HG02885 (cell line): ENCODE measurements around the gene GNB1.

Experiments used
- ATAC-seq: cut with Tn5 transposase; IDR thresholded peaks from one replicate; pipeline ENCODE4 v1.9.1; 2021; ENCODE audit warnings: mild to moderate bottlenecking; ENCODE audit not compliant: unreplicated experiment, poor library complexity

Gene GNB1

DNA sequence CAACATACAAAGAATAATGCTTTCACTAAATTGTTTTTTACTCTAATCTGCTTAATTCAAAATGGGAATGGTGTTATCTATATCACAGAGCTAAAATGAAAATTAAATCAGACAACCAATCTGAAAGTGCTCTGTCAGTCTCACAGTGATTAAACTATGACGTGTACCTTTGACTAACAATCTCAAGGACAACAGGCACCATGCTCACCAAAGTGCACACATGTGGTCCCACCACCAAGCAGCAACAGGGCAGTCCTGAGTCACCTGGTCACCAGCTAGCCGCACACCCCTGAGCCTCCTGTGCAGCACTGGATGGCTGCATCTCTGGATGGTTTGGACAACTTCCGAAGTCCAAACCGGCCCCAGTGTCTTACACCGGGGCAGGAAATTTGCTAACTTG, 58.1 kb downstream of the GNB1 start:
- ATAC-seq, result no peak

GRCh38 chr1:1832166-1832565, 58.7 kb downstream of the GNB1 start:
- ATAC-seq, result no peak

DNA sequence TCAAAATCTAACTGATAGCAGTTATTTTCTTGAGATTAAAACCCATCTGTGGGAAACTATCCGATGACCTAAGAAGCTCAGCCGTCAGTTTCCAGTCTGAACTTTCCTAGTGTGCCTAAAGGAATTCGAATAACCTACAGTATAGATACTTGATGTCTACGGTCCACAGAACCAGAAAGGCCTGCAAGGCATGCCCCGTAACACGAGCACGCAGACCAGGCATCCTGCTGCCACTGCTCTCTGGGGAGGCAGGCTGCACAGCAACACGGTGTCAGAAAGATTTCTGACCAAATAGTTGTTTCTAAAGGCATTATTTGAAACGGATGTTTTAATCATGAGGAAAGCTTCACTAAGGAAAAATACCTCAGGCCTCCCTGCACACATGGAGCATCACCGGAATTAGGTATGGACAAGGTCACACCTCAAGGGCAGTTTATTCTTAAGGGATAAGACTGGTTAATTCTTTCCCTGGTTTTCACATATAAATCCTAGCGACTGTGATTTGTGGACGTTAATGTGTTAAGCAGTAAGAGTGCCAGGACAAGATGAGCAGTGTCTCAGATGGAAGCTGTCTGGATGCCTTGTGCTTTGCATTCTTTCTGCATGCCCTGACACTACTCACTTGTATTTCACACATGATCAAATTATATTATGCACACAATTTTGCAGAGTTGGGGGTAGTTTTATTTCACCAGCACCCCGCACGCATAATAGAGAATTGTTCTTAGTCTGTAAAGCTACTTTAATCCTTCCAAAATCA, 63.6 kb downstream of the GNB1 start:
- ATAC-seq, result no peak

DNA sequence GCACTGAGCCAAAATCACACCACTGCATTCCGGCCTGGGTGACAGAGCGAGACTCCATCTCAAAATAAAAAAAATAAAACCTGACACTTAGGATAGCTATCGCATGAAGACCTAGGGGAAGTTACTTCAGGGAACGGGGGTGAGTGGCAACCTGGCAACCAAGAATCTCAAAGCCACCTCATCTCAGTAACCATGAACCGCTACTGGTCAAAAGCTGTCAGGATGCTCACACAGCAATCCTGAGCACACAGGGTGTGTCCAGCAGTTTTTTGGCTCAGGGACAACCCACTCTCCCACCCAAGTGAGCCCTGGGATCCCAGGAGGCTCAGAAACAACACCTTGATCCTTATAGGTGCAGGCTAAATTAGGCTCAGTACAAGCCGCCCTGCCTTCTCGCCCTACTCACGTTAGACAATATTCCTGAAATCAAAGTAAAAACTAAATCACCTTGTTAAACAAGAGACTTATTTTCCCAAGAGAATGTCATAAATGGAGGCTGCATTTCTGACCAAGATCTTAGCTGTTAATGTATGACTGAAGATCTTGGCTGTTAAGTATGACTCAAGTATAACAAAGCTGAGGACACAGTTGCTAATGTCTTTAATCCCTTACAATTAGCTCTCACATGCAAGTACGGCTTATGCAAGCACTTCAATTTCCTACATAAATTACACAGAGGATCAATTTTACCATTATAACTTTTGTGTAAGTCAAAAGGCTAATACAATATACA, 64.4 kb downstream of the GNB1 start:
- no peak for ATAC-seq

DNA sequence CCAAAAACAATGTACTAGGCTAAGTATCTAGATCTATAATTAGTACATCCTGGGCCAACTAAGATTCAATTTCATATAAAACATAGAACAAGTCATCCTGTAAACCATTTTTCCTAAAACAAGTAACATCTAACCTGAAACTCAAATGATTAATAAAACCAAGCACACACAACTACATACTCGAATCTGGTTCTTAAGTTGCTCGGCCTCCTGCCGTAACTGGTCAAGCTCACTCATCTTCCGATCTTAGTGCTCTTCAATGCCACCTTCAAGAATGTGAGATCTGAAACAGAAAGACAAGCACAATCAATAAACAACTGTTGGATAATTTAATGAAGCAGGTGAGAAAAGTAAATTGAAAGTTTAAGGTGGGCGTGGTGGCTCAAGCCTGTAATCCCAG, 65.7 kb downstream of the GNB1 start:
- ATAC-seq, result no peak

GRCh38 chr1:1819762-1820161, 71.1 kb downstream of the GNB1 start:
- no peak for ATAC-seq

DNA sequence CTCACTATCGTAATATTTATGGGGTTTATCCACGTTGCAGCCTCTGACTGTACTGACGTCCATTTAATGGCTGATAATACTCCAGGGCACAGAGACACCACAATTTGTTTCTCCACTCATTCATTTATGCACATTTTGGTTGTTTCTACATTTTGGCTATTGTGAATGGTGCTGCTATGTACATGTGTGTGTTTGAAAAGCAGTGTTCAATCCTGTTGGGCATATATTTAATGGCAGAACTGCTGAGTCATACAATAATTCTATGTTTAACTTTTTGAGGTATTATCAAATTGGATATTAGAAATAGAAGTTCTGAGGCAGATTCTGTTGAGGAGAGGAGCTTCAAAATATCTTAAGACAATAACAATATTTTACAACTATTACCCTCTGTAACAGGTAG, 73.7 kb downstream of the GNB1 start:
- ATAC-seq, result no peak

DNA sequence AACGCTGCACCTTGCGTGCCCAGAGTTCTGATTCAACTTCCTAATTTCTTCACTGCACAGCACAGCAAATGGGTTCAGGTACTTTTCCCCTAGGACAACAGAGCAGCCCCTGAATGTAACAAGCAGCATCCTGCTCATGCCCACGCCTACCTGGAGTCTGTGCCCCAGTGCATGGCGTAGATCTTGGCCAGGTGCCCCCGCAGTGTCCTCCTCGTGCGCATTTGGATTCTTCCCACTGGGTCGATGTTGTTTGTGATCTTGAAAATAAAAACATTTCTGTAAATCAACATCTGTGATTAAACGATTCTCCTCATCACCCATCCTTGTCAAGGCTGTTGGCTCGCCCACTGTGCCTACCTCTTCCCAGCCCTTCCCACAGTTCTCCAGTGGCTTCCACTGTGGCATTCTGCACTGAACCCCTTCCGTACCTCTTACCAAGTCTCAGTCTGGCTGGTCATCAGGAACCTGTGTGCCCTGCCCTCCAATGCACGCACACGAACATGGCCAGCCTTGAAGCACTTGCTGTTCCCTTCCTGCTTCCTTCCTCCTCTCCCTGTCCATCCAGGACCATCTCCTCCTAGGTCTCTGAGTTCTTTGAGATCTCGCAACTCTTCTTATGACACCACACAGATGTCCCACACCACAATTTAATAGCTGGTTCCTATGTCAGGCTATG, 75.1 kb downstream of the GNB1 start:
- no peak for ATAC-seq

GRCh38 chr1:1809489-1809888, 81.4 kb downstream of the GNB1 start:
- ATAC-seq, result no peak

DNA sequence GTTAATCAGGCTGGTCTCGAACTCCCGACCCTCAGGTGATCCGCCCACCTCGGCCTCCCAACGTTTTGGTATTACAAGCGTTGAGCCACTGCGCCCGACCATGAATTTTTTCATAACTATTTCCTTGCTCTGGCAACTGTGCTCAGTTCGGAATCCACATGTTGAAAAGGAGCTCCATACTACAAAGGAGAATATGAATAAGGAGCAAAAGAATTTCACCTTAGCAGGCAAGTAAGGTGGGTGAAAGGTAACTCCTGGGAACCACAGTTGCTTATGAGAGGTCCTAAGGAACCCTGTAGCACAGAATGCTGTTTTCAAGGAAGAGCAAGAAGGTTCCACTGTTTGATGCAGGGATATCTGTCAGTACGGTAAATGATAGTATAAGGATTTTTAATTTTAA, 82.7 kb downstream of the GNB1 start:
- ATAC-seq, result no peak

DNA sequence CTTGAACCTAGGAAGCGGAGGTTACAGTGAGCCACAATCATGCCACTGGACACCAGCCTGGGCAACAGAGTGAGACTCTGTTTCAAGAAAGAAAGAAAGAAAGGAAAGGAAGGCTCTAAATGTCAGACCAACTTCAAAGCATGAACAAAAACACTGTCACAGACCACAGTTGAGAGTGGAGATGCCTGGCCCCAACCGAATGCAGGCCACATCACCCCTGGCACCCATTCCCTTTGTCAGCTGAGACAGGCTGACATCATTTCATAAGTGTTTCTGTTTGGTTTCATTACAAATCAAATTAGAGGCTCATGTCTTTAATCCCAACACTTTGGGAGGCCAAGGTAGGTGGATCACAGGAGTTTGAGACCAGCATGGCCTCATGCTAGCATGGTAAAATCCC, 84.0 kb downstream of the GNB1 start:
- ATAC-seq, result no peak

DNA sequence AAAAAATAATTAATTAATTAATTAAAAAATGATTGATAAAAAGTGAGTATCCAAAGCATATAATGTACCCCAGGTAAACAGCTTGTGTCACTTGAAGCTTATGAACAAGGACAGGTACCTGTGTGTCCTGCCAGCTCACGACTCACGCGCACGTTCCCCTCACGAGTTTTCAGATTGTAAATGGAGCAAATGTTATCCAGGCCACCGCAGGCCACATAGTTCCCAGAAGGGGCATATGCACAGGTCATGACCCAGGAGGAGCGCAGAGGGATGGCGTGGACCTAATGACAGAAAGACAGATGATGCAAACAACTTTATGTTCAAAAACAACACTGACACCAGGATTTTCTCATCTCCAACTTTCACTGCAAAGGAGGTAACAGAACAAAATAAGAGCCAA, 86.6 kb downstream of the GNB1 start:
- ATAC-seq, result no peak

DNA sequence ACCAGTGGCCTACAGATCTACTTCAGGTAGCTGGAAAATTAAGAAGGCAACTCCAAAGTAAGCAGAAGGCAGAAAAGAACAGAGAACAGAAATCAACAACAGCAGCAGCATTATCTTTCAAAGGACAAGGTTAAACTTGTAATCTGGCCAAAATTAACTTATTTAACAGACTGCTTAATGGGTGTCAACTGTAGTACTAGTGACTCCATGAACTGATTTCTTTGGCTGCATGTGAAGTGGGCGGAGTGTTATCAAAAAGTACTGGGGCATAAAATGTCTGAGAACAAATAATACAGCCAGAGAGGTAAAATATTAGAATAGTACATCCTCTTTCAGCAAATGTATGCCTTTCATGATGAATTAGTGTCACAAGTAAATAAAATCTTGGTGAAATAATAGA, 88.0 kb downstream of the GNB1 start:
- no peak for ATAC-seq

GRCh38 chr1:1799716-1800115, 91.2 kb downstream of the GNB1 start:
- ATAC-seq, result peak; percentile 59

- no peak for ATAC-seq
Observed at GRCh38 chr1:1797731-1798341, 93.1 kb downstream of the GNB1 start.

GRCh38 chr1:1796466-1796865, 94.4 kb downstream of the GNB1 start:
- no peak for ATAC-seq

- ATAC-seq, result no peak
Observed at GRCh38 chr1:1794999-1795398, 95.9 kb downstream of the GNB1 start.

DNA sequence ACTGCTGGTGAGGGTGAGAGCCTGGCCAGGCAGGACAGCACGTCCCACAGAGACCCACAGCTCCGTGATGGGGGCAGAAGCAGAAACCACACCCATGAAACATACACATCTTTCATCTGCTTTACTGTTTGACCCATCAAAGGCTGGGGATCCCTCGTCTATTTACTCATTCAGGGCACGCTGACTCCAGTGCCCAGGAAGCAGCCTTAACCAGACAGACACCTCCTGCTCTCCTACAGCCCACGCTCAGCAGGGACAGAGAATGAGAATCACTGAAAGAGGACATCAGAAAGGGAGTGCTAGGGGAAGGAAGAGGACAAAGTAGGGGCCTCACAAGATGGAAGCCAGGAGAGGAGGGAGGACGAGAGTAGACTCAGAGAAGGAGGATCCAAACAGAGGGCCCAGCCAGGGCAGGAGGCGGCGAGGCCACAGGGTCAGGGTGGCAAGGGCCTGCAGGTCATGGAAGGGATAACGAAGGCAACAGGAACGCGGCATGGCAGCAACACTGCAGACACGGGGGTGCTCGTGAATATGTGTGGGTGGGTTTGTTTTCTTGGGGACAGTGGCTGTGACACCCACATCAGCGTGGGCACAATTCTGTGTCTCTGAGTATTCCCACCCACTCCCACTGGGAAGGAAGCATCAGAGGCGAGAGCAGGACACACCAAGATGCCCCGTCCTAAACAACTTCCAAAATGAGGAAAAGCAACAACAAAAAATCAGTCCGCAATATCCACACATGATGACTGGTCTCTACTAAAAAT, 97.2 kb downstream of the GNB1 start:
- no peak for ATAC-seq

- no peak for ATAC-seq
Observed at GRCh38 chr1:1788646-1789431, 102.0 kb downstream of the GNB1 start.

GRCh38 chr1:1788136-1788535, 102.8 kb downstream of the GNB1 start:
- ATAC-seq, result no peak
